ENCODE data around the gene PDAP1. TPM values are rescaled to one million over a fixed set of nuclear protein-coding genes. Genes with fewer than 3 reads are reported as not detected.

The PDAP1 gene
- total RNA-seq, 2 donors from 2014 or later = 101 to 148 TPM

GRCh38 chr7:99406557-99406956 lies 1.8 kb downstream of the PDAP1 start:
- Mint-ChIP-seq H3K36me3 (peaks cover 40 to 54% of the 10 kb centered on the region in 2 donors), H3K9me3 (no peaks in the 10 kb centered on the region), H3K27ac (peak overlapping the region; percentile 94 to 98)
- no peak for ATAC-seq
- DNase-seq (ENCODE audit: low spot score in 2 of 2) = no peak

- Mint-ChIP-seq H3K27ac (no peak overlapping the region), H3K9me3 (no peaks in the 10 kb centered on the region), H3K36me3 (peaks cover 39 to 54% of the 10 kb centered on the region in 2 donors)
- no peak for DNase-seq (ENCODE audit: low spot score in 2 of 2)
- no peak for ATAC-seq
Observed at GRCh38 chr7:99404977-99405320, 3.4 kb downstream of the PDAP1 start.

GRCh38 chr7:99404235-99404976 lies 4.0 kb downstream of the PDAP1 start:
- ATAC-seq (no peak), DNase-seq (ENCODE audit: low spot score in 2 of 2) (no peak)
- H3K27ac Mint-ChIP-seq = peak overlapping the region; percentile 4 to 39
- no peaks in the 10 kb centered on the region for H3K9me3 Mint-ChIP-seq
- H3K36me3 Mint-ChIP-seq = peaks cover 37 to 48% of the 10 kb centered on the region in 2 donors

- peak overlapping the region; percentile 4 to 39 for H3K27ac Mint-ChIP-seq
- H3K36me3 Mint-ChIP-seq = peaks cover 31 to 42% of the 10 kb centered on the region in 2 donors
- no peaks in the 10 kb centered on the region for H3K9me3 Mint-ChIP-seq
- no peak for DNase-seq (ENCODE audit: low spot score in 2 of 2)
- ATAC-seq = no peak
Observed at GRCh38 chr7:99403764-99404163, 4.6 kb downstream of the PDAP1 start.

GRCh38 chr7:99402854-99403253 lies 5.5 kb downstream of the PDAP1 start:
- Mint-ChIP-seq H3K36me3 (peaks cover 27 to 40% of the 10 kb centered on the region in 2 donors), H3K27ac (peak overlapping the region; percentile 0 to 4), H3K9me3 (no peaks in the 10 kb centered on the region)
- DNase-seq (ENCODE audit: low spot score in 2 of 2) (no peak), ATAC-seq (no peak)

GRCh38 chr7:99399597-99399996 lies 8.8 kb downstream of the PDAP1 start:
- DNase-seq (ENCODE audit: low spot score in 2 of 2) (no peak), ATAC-seq (no peak)
- peaks cover 17 to 32% of the 10 kb centered on the region in 2 donors for H3K36me3 Mint-ChIP-seq
- H3K27ac Mint-ChIP-seq = peak overlapping the region in 1 of 2 donors; percentile 92
- no peaks in the 10 kb centered on the region for H3K9me3 Mint-ChIP-seq

GRCh38 chr7:99398891-99399445 lies 9.4 kb downstream of the PDAP1 start:
- Mint-ChIP-seq H3K27ac (peak overlapping the region; percentile 83 to 92), H3K36me3 (peaks cover 17 to 31% of the 10 kb centered on the region in 2 donors), H3K9me3 (no peaks in the 10 kb centered on the region)
- no peak for DNase-seq (ENCODE audit: low spot score in 2 of 2)
- no peak for ATAC-seq

GRCh38 chr7:99397297-99397983 lies 11.0 kb downstream of the PDAP1 start:
- Mint-ChIP-seq H3K36me3 (peaks cover 7 to 22% of the 10 kb centered on the region in 2 donors), H3K9me3 (no peaks in the 10 kb centered on the region), H3K27ac (peak overlapping the region; percentile 79 to 83)
- ATAC-seq (no peak), DNase-seq (ENCODE audit: low spot score in 2 of 2) (no peak)

- H3K9me3 Mint-ChIP-seq = no peaks in the 10 kb centered on the region
- peak overlapping the region; percentile 79 to 83 for H3K27ac Mint-ChIP-seq
Observed at GRCh38 chr7:99396418-99397296, 11.7 kb downstream of the PDAP1 start.

GRCh38 chr7:99395616-99396327 lies 12.6 kb downstream of the PDAP1 start:
- ATAC-seq (no peak), DNase-seq (ENCODE audit: low spot score in 2 of 2) (no peak)
- Mint-ChIP-seq H3K27ac (peak overlapping the region; percentile 68 to 81), H3K36me3 (peaks cover 3 to 25% of the 10 kb centered on the region in 2 donors), H3K9me3 (no peaks in the 10 kb centered on the region)

More at GRCh38 chr7:99396418-99397296, 11.7 kb downstream of the PDAP1 start:
- H3K36me3 Mint-ChIP-seq = peaks cover 7 to 24% of the 10 kb centered on the region in 2 donors
- ATAC-seq = no peak
- DNase-seq (ENCODE audit: low spot score in 2 of 2) = no peak

- DNase-seq (ENCODE audit: low spot score in 2 of 2) = no peak
- Mint-ChIP-seq H3K27ac (peak overlapping the region; percentile 75 to 90), H3K9me3 (no peaks in the 10 kb centered on the region), H3K36me3 (peaks cover 0 to 26% of the 10 kb centered on the region in 2 donors)
- no peak for ATAC-seq
Observed at GRCh38 chr7:99394188-99394502, 14.3 kb downstream of the PDAP1 start.

GRCh38 chr7:99393355-99394187 lies 14.8 kb downstream of the PDAP1 start:
- no peak for DNase-seq (ENCODE audit: low spot score in 2 of 2)
- H3K36me3 Mint-ChIP-seq = peaks cover 0 to 26% of the 10 kb centered on the region in 2 donors

GRCh38 chr7:99392659-99393354 lies 15.6 kb downstream of the PDAP1 start:
- peaks cover 7 to 23% of the 10 kb centered on the region in 2 donors for H3K36me3 Mint-ChIP-seq
- ATAC-seq = peak; percentile 77 to 89
- no peaks in the 10 kb centered on the region for H3K9me3 Mint-ChIP-seq
- peak overlapping the region; percentile 75 to 85 for H3K27ac Mint-ChIP-seq
- peak in 1 of 2 donors; percentile 75 for DNase-seq (ENCODE audit: low spot score in 2 of 2)

More at GRCh38 chr7:99393355-99394187, 14.8 kb downstream of the PDAP1 start:
- Mint-ChIP-seq H3K27ac (peak overlapping the region; percentile 75 to 90), H3K9me3 (no peaks in the 10 kb centered on the region)
- ATAC-seq = peak in 1 of 2 donors; percentile 17

- H3K9me3 Mint-ChIP-seq = no peaks in the 10 kb centered on the region
- peak overlapping the region; percentile 47 to 75 for H3K27ac Mint-ChIP-seq
- DNase-seq (ENCODE audit: low spot score in 2 of 2) = no peak
- peaks cover 7 to 21% of the 10 kb centered on the region in 2 donors for H3K36me3 Mint-ChIP-seq
- no peak for ATAC-seq
Observed at GRCh38 chr7:99392046-99392445, 16.4 kb downstream of the PDAP1 start.
